Hepatocyte (in vitro differentiated cells): ENCODE measurements around the gene ADGRD1.

Experiments used
- EZH2 ChIP-seq: fragments of 200-600 bp; sonication (generic); IDR thresholded peaks from 2 replicates; pipeline ENCODE4 v1.6.1; 2016; ENCODE audit warnings: antibody characterized with exemption, mild to moderate bottlenecking, borderline replicate concordance
- EZH2phosphoT487 ChIP-seq: fragments of 200-600 bp; sonication (generic); IDR thresholded peaks from one replicate; pipeline ENCODE4 v1.6.1; 2018; ENCODE audit warnings: antibody characterized with exemption, mild to moderate bottlenecking, low read depth, moderate library complexity; ENCODE audit not compliant: unreplicated experiment, severe bottlenecking
- TF ChIP-seq, protein P1 (sequence below): fragments of 200-600 bp; sonication (generic); IDR thresholded peaks from 2 replicates; pipeline ENCODE4 v1.5.1; 2016; ENCODE audit warnings: antibody characterized with exemption, mild to moderate bottlenecking; ENCODE audit not compliant: poor library complexity

GRCh38 chr12:131063960-131064359 is 110.3 kb downstream of the ADGRD1 start:
- TF ChIP-seq, protein P1, sequence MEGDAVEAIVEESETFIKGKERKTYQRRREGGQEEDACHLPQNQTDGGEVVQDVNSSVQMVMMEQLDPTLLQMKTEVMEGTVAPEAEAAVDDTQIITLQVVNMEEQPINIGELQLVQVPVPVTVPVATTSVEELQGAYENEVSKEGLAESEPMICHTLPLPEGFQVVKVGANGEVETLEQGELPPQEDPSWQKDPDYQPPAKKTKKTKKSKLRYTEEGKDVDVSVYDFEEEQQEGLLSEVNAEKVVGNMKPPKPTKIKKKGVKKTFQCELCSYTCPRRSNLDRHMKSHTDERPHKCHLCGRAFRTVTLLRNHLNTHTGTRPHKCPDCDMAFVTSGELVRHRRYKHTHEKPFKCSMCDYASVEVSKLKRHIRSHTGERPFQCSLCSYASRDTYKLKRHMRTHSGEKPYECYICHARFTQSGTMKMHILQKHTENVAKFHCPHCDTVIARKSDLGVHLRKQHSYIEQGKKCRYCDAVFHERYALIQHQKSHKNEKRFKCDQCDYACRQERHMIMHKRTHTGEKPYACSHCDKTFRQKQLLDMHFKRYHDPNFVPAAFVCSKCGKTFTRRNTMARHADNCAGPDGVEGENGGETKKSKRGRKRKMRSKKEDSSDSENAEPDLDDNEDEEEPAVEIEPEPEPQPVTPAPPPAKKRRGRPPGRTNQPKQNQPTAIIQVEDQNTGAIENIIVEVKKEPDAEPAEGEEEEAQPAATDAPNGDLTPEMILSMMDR = no peak
- TF ChIP-seq EZH2phosphoT487 (no peak), EZH2 (no peak)
